T47D (cell line): ENCODE results near the gene CCDC90B.
A peak's percentile ranks its signal among the peaks of the same experiment; 100 is the strongest.
"Not testable (repeated sequence)": the region's sequence is repeated elsewhere in the genome, so short reads cannot be mapped to it uniquely, and the experiment has no call there.

ENCODE experiments used
- DNase-seq, 2 experiments: peaks; one replicate each; pipeline versions ENCODE4 v3.0.0 to v3.0.0-alpha.2; 2011 to 2012; ENCODE audit warnings: low read depth in 1 of 2, low spot score in 1 of 2
- JUND ChIP-seq: IDR thresholded peaks from 2 replicates; pipeline ENCODE4 v1.6.1; 2012; ENCODE audit warnings: low read depth
- in situ Hi-C: cut with HindIII; loops from 2 replicates; pipeline ENCODE4 v1.10.0; 2016; ENCODE audit warnings: low sequenced_read_pairs, low pct_unique_long_range_greater_than_20kb

CCDC90B gene

DNA sequence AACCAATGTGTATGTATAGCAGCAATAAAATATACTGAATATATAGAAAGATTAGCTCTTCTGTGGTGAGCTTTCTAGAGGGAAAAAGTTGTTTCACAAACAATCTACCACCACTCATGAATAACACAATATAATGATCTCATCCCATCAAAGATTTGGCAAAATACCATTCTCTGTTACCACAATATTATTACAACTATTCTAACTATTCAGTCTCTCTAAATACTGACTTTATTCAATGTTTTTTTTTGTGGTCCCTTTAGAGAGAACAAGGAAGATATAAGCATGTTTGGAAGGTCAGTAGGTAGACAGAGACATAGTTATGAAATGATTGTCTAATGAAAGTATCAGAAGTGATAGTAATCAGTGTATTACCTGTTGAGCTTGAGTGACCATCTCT lies 7.8 kb downstream of the CCDC90B start:
- DNase-seq, result no peak
- in situ Hi-C loops, result no loop called here
- TF ChIP-seq JUND, result no peak

DNA sequence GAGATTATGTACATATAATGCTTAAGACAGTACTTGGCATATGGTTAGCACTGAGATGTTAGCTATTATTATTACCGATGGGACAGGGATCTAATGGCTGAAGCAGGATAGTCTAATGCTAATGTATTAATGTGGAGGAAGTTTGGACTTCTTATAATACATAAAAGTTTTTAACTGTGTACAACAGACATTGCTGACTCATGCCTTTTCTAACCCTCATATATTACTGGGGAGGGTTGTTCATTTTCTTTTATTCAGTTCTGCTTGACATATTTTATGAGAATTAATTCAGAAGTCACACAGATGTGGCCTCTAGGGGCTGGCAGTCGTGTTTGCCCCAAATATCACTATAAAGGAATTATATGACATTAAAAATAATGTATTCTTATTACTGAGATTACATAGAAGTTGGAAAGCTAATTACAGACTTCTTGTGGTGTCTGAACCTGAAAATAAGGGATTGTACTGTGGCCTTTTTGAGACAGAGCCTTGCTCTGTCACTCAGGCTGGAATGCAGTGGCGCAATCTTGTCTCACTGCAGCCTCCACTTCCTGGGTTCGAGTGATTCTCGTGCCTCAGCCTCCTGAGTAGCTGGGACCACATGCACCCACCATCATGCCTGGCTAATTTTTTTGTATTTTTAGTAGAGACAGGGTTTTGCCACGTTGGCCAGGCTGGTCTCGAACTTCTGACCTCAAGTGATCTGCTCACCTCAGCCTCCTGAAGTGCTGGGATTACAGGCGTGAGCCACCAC lies 10.1 kb downstream of the CCDC90B start:
- no peak for TF ChIP-seq JUND
- no peak for DNase-seq
- in situ Hi-C loops, result no loop called here

DNA sequence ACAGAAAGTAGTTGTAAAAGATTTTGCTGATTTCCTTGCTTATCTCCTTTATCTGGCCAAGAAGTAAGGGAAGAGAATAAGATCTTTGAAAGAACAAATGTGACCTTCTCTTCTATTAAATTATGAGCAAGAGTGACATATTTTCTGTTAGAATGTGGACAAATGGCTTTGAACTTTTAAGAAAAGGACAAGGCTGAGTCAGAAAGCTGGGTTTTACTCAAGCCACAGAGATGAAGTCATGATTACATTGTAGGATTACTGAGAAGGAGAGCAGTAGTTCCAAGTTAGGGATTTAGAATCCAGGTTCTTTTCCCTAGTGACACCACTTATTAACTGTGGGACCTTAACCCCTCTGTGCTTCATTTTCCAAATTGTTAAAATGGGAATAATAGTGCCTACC lies 13.5 kb downstream of the CCDC90B start:
- in situ Hi-C loops, result no loop called here
- no peak for TF ChIP-seq JUND
- DNase-seq, result no peak

DNA sequence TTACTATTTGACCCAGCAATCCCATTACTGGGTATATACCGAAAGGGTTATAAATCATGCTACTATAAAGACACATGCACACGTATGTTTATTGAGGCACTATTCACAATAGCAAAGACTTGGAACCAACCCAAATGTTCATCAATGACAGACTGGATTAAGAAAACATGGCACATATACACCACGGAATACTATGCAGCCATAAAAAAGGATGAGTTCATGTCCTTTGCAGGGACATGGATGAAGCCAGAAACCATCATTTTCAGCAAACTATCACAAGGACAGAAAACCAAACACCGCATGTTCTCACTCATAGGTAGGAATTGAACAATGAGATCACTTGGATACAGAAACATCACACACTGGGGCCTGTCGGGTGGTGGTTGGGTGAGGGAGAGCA lies 14.4 kb downstream of the CCDC90B start:
- DNase-seq, in situ Hi-C loops: not testable (repeated sequence)

DNA sequence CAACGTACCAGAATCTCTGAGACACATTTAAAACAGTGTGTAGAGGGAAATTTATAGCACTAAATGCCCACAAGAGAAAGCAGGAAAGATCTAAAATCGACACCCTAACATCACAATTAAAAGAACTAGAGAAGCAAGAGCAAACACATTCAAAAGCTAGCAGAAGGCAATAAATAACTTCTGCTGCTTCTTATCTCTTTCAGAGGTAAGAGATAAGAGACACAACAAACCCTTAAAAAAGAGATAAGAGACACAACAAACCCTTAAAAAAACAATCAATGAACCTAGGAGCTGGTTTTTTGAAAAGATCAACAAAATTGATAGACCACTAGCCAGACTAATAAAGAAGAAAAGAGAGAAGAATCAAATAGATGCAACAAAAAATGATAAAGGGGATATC lies 17.1 kb downstream of the CCDC90B start:
- DNase-seq, in situ Hi-C loops: not testable (repeated sequence)

DNA sequence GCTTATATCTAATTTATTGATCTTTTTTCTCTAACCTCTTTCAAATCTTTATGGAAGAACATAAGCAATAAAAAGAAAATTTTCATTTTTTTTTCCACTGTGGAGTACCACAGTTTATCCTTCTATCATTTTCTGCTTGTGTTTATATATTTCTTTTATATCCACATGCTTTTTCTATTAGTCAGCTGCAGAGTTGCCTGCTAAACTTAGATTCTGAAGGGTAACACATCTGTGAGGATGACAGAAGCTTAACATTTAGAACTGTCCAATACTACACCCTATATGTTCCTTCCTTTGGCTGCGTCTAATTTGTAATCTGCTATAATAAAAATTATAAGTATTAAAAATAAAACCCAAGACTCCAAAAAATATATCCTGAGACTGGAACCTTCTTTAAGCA lies 20.8 kb downstream of the CCDC90B start:
- TF ChIP-seq JUND, result no peak
- in situ Hi-C loops, result no loop called here
- DNase-seq, result no peak

DNA sequence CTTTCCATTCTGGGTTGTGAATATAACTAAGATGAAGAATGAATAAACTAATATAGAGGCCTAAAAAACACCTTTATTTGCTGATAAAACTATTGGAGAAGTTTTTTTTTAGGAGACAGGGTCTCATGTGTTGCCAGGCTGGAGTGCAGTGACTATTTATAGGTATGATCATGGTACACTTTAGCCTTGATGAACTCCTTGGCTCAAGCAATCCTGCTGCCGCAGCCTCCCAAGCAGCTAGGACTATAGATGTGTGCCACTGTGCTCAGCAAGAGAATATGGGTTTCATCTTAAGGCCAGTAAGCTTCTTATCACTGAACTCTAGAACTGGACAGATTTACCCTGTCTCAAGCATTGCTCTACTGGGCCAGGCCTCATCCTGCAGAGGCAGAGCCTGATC lies 26.6 kb downstream of the CCDC90B start:
- TF ChIP-seq JUND, result no peak
- no peak for DNase-seq
- in situ Hi-C loops, result no loop called here

DNA sequence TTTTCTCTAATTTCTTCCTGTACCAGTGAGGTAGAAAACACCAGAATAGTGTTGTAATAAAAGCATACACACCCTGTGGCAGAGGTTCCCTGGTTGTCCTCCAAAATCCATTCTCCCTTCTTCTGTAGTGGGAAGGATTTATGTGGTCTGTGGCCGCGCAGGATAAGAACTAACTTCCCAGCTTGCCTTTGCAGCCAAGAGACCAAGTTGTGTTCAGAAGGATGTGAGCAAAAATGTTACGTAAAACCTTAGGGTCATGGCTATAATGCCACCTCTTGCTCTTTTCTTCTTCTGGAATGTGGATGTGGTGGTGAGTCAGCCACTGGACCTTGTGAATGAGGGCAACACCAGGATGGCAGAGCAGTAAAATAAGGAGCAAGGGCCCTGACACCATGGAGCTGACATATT lies 28.4 kb downstream of the CCDC90B start:
- in situ Hi-C loops, result no loop called here
- peak in 1 of 2 experiments; percentile 10 for DNase-seq
- no peak for TF ChIP-seq JUND

DNA sequence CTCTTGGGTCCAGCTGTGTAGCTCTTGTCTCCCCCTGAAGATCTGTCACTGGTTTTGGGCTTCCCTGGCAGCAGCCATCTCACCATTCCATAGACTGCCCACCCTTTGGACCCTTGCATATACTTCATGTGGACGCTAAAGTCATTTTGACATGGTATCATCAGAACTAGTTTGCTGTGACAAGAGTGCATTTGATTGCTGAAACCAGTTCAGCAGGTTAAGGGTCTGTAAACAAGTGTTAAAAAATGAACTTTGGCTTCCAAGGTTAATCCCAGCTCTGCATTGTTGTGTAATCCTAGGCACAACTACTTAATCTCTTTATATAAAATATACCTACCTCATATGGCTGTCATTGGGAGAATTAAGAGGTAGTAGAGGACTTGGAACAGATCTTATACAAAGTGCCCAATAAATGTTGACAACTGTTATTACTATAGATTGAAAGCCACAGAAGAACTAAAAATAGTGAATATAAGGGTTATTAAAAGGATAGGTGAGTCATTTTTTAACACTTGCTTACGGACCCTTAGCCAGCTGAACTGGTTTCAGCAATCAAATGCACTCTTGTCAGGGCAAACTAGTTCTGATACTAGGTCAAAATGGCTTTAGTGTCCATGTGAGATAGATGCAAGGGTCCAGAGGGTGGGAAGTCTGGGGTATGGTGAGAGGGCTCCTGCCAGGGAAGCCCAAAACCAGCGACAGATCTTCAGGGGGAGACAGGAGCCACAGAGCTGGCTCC lies 29.4 kb downstream of the CCDC90B start:
- TF ChIP-seq JUND, result no peak
- no peak for DNase-seq
- in situ Hi-C loops, result no loop called here

DNA sequence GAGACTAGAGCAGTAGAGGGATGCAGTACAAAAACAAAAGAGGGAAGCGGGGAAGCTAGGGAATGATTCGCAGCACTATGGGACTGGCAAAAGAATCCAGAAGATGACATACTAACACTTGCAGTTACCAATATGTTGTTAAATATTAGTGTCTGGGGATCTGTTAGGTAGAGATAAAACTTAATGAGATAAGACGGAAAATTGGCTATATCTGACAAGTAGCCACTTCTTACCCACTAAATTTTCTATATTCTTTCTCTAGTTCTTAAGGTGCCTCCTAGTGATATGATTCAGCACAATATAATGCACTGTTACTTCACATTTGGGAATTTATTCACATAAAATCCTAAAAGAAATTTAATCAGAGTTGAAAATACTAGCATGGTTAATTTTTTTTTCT lies 30.8 kb downstream of the CCDC90B start:
- in situ Hi-C loops, result no loop called here
- DNase-seq, result no peak
- TF ChIP-seq JUND, result no peak

DNA sequence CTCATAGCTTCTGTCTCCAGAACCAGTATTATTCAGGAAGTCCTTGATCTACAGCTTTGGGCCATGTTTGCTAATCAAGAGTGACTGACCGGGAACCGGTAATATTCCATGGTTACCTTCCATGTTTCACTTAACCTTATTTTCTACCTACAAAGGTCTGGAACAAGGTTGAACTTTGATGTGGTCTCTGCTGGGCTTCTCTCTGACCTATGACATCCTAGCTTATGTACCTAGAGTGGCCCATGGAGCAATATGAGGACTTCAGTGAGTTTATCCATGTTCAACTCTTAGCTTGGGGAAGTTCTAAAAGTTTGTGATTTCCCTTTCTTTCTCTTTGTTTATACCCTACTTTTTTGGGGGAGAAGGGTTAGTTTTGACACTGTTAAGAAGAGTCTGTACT lies 33.2 kb downstream of the CCDC90B start:
- no peak for TF ChIP-seq JUND
- in situ Hi-C loops, result no loop called here
- DNase-seq, result no peak

DNA sequence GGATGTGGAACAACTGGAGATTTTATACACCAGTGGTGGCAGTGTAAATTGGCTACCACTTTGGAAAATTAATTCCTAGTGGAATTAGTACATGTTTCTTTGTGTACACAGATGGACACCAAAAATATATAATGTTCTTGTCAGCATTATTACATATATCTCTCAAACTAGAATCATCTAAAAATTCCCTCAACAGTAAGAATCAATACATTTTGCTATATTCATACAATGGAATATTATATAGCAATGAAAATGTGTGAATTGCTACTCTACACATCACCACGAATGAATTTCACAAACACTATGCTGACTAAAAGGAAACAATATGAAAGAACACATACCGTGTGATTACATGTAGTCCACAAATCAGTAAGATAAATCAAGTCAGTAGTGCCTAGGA lies 33.9 kb downstream of the CCDC90B start:
- TF ChIP-seq JUND, result no peak

DNA sequence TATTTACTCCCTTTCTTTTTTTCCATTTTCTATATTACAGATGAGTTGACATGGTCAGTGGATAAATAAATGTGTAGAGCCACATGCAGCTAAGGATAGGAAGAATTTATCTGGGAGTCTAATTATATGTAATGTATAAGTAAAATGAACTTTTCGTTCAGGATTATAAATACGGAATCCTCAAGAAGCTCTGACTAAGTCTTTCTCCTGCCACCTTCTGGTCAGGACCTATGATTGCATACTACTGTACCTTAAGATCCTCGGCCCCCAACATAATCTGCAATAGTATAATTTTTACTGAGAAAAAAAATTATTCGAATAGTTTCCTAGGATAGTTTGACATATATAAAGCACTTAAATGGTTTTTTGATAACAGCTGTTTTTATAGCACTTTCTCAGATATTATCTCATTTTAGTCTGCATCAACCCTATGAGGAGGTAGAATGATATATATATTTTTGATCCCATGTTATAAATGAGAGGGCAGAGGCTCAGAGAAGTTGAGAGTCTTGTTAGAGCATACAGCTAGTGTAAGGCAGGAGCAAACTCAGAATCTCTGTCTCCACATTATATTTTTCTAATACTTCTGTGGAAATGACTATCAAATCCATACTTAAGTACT lies 36.1 kb downstream of the CCDC90B start:
- peak; percentile 41 to 67 for DNase-seq
- no peak for TF ChIP-seq JUND
- in situ Hi-C loops, result no loop called here

More for the DNA sequence above, 33.9 kb downstream of the CCDC90B start:
- DNase-seq, result no peak
- in situ Hi-C loops, result no loop called here
